Measurements from ENCODE around the gene KIAA1210. TPM values are rescaled to one million over a fixed set of nuclear protein-coding genes. Genes with fewer than 3 reads are reported as not detected.

The KIAA1210 gene
- polyA plus RNA-seq, 1 experiment: not detected

- TF ChIP-seq CTCF (IDR thresholded peaks at IDR 0.05; ENCODE audit: low read depth, low read length): peak; percentile 46
- Histone ChIP-seq H3K9me3 (ENCODE audit: control insufficient read depth, insufficient read depth, low read length) (no peaks in the 10 kb centered on the region), H3K4me3 (ENCODE audit: low read depth, low read length) (no peak overlapping the region), H3K27me3 (ENCODE audit: control insufficient read depth, insufficient read depth, low read length) (no peaks in the 10 kb centered on the region), H3K27ac (ENCODE audit: low read depth, low read length) (no peak overlapping the region)
- no peak for DNase-seq (ENCODE audit: low read depth, low spot score)
- CTCF ChIA-PET: interaction anchor here (0.7 kb wide), 1 partner anchor 118 kb away, joined by 3 read pairs; no protein-coding TSS in a partner anchor
- POLR2A ChIA-PET: no interaction called here
Observed at GRCh38 chrX:119145241-119145653, 17.6 kb upstream of the KIAA1210 start.

DNA sequence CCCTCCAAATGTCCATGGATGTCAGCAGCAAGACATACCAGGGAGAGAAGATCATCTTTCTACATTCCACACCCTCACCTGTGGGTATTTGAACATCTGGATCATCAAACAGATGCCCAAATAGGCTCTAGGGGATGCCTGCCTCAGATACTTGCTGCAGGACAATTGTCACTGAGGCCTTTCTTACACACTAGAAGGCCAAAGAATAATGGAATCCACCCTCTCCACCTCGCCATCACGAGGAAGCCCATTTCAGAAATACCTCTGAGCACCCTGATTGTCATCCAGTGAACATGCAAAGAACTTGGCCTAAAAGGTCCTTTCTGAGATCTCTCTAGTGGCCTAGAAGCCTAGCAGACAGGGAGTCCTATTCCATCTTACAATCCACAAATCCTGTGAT, 6.9 kb upstream of the KIAA1210 start:
- H3K4me3 ChIP-seq (ENCODE audit: low read depth, low read length): no peak overlapping the region
- ChIA-PET CTCF (no interaction called here), POLR2A (no interaction called here)
- H3K27ac ChIP-seq (ENCODE audit: low read depth, low read length): no peak overlapping the region
- no peak for TF ChIP-seq CTCF (IDR thresholded peaks at IDR 0.05; ENCODE audit: low read depth, low read length)
- H3K27me3 ChIP-seq (ENCODE audit: control insufficient read depth, insufficient read depth, low read length): no peaks in the 10 kb centered on the region
- DNase-seq (ENCODE audit: low read depth, low spot score): no peak
- no peaks in the 10 kb centered on the region for H3K9me3 ChIP-seq (ENCODE audit: control insufficient read depth, insufficient read depth, low read length)

DNA sequence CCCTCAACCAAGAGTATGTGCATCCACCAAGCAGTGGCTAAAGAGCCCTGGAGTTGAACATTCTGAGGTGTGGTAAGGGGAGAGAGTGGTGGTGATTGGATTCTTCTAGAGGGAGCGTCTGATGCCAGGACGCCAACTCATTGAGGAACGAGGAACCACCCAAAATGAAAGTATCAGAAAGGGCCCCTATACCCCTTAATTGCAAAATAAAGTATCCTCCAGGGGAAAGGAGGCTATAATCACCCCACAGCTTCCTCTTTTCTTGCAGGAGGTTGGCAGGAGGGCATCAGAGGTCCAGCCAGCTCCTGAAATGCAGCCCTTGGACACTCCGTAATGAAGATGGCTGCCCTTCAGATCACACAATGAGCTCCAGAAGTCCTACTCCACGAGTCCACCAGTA, 5.3 kb upstream of the KIAA1210 start:
- DNase-seq (ENCODE audit: low read depth, low spot score): no peak
- Histone ChIP-seq H3K27me3 (ENCODE audit: control insufficient read depth, insufficient read depth, low read length) (no peaks in the 10 kb centered on the region), H3K4me3 (ENCODE audit: low read depth, low read length) (no peak overlapping the region), H3K27ac (ENCODE audit: low read depth, low read length) (no peak overlapping the region), H3K9me3 (ENCODE audit: control insufficient read depth, insufficient read depth, low read length) (no peaks in the 10 kb centered on the region)
- TF ChIP-seq CTCF (IDR thresholded peaks at IDR 0.05; ENCODE audit: low read depth, low read length): no peak
- ChIA-PET POLR2A (no interaction called here), CTCF (no interaction called here)

GRCh38 chrX:119132316-119132715, 4.7 kb upstream of the KIAA1210 start:
- DNase-seq (ENCODE audit: low read depth, low spot score): no peak
- ChIA-PET CTCF (no interaction called here), POLR2A (no interaction called here)
- no peaks in the 10 kb centered on the region for H3K27me3 ChIP-seq (ENCODE audit: control insufficient read depth, insufficient read depth, low read length)
- no peak overlapping the region for H3K27ac ChIP-seq (ENCODE audit: low read depth, low read length)
- H3K9me3 ChIP-seq (ENCODE audit: control insufficient read depth, insufficient read depth, low read length): no peaks in the 10 kb centered on the region
- no peak for TF ChIP-seq CTCF (IDR thresholded peaks at IDR 0.05; ENCODE audit: low read depth, low read length)
- H3K4me3 ChIP-seq (ENCODE audit: low read depth, low read length): no peak overlapping the region

DNA sequence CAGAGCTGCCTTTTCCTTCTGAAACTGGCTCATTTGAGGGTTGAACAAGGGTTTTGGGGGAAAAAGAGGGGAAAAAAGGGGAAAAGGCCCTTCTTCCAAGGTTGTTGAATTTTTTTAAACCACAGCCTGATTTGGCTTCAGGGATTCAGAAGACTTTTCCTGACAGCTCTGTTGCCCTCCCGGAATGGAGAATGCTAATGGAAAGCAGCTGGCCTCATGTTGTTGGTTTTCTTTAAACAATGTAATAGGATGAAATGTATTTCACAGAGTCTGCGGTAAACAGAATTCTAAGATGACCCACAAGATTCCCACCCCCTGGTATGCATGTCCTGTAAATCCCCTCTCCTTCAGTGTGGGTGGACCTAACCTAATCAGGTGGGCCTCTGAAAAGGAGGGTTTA, 3.3 kb upstream of the KIAA1210 start:
- no peaks in the 10 kb centered on the region for H3K9me3 ChIP-seq (ENCODE audit: control insufficient read depth, insufficient read depth, low read length)
- no peak overlapping the region for H3K4me3 ChIP-seq (ENCODE audit: low read depth, low read length)
- ChIA-PET POLR2A (no interaction called here), CTCF (no interaction called here)
- H3K27ac ChIP-seq (ENCODE audit: low read depth, low read length): no peak overlapping the region
- no peak for TF ChIP-seq CTCF (IDR thresholded peaks at IDR 0.05; ENCODE audit: low read depth, low read length)
- no peak for DNase-seq (ENCODE audit: low read depth, low spot score)
- no peaks in the 10 kb centered on the region for H3K27me3 ChIP-seq (ENCODE audit: control insufficient read depth, insufficient read depth, low read length)

Measured in AG04450 (cell line).